ENCODE data around the gene BAZ2A. TPM values are rescaled to one million over a fixed set of nuclear protein-coding genes. Genes with fewer than 3 reads are reported as not detected.

Gene BAZ2A
- total and polyA plus RNA-seq, 8 donors: 90.9 to 113 (median 97.6) TPM

DNA sequence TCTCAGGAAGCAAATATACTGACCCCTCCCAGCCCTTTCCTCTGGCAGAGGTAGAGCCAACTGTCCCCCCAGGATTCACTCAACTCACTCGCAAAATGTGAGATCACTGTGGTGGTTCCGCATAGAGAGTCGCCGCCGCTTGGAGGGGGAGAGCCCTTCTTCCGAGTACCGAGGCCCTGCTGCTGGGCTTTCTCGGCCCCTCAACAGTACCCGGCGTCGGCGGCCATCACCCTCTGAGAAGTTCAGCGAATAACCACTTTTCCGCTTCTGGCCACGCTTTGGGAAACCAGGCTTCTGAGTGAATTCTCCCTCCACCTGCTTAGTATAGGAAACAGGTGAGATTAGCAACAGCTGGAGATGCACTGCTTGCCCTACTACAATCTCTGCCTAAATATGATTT, 31.1 kb downstream of the BAZ2A start:
- Histone ChIP-seq H3K36me3 (peaks cover 7 to 91% of the 10 kb centered on the region in 2 donors), H3K4me1 (peaks cover 10% of the 10 kb centered on the region in 2 donors), H3K9me3 (no peaks in the 10 kb centered on the region), H3K4me3 (no peak overlapping the region), H3K27ac (no peak overlapping the region), H3K27me3 (no peaks in the 10 kb centered on the region)
- intact Hi-C loops (cut with DNase I): no loop called here
- ATAC-seq (no peak), DNase-seq (no peak)
- TF ChIP-seq CTCF (IDR thresholded peaks at IDR 0.05): no peak

DNA sequence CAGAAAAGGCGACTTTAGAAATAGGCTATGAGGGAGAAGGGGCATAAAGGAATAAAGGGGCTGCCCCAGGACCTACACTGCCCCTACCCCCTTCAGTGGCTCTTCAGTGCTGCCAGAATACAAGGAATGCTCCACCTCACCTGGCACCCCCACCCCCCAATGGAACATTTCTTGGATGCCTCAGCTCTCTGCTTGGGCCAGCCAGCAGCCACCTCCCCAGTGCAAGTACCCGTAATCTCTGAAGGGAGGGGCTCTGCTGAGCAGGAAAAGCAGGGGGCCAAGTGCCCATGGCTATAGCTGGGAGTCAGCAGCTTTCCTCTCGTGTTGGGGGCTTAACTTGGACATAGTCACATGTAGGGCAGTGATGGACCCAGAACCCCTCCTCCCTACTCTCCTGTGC, 33.3 kb downstream of the BAZ2A start:
- ATAC-seq: peak; percentile 16
- intact Hi-C loops (cut with DNase I): no loop called here
- no peak for TF ChIP-seq CTCF (IDR thresholded peaks at IDR 0.05)
- no peak overlapping the region for H3K4me3 ChIP-seq
- no peaks in the 10 kb centered on the region for H3K9me3 ChIP-seq
- H3K36me3 ChIP-seq: peaks cover 7 to 68% of the 10 kb centered on the region in 2 donors
- H3K4me1 ChIP-seq: peaks cover 9 to 13% of the 10 kb centered on the region in 2 donors
- DNase-seq: no peak
- peak overlapping the region; percentile 25 to 33 for H3K27ac ChIP-seq
- H3K27me3 ChIP-seq: no peaks in the 10 kb centered on the region

DNA sequence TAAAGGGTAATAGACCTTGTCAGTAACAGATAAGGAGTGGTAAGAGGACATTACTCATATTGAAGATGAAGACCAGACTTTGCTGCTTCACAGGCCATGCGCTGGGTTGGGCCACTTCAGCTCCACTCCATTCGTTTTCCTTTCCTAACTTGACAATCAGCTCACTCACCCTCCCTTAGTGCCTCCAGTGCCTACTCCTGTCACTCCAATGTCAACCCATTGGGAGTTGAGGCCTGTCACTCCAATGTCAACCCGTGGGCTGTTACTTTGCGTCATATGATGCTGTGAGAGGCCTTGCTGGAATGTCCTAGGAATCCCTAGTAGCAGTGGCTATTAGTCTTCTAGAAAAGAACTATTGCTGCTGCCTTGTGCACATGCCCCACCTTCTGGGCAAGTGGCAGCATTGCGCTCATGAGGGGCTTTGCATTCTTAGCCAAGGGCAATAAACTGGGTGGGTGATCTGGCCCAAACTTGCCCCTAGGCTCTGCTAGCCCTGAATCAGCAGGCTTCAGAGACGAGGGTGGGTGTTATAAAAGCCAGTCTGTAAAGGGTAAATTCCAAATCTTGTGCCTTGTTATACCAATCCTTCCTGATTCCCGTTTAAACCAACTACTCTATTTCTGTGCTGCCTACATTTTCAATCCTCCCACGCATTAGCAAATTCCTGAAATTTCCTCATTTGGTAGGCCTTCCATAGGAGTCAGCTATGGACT, 36.1 kb downstream of the BAZ2A start:
- no peaks in the 10 kb centered on the region for H3K27me3 ChIP-seq
- H3K36me3 ChIP-seq: peaks cover 0 to 58% of the 10 kb centered on the region in 2 donors
- peak; percentile 70 to 75 for TF ChIP-seq CTCF (IDR thresholded peaks at IDR 0.05)
- no peaks in the 10 kb centered on the region for H3K9me3 ChIP-seq
- DNase-seq (peak in 3 of 4 donors; percentile 42 to 70 (median 66)), ATAC-seq (peak; percentile 83)
- peak overlapping the region in 1 of 2 donors; percentile 71 for H3K27ac ChIP-seq
- H3K4me3 ChIP-seq: no peak overlapping the region
- intact Hi-C loops (cut with DNase I): no loop called here
- peaks cover 0 to 10% of the 10 kb centered on the region in 2 donors for H3K4me1 ChIP-seq

- DNase-seq: no peak
- Histone ChIP-seq H3K27me3 (no peaks in the 10 kb centered on the region), H3K4me3 (no peak overlapping the region), H3K9me3 (no peaks in the 10 kb centered on the region), H3K4me1 (peaks cover 0 to 10% of the 10 kb centered on the region in 2 donors), H3K27ac (peak overlapping the region in 1 of 2 donors; percentile 9), H3K36me3 (peaks cover 0 to 61% of the 10 kb centered on the region in 2 donors)
- no peak for TF ChIP-seq CTCF (IDR thresholded peaks at IDR 0.05)
- intact Hi-C loops (cut with DNase I): no loop called here
- no peak for ATAC-seq
Observed at GRCh38 chr12:56591961-56592360, 38.2 kb downstream of the BAZ2A start.

DNA sequence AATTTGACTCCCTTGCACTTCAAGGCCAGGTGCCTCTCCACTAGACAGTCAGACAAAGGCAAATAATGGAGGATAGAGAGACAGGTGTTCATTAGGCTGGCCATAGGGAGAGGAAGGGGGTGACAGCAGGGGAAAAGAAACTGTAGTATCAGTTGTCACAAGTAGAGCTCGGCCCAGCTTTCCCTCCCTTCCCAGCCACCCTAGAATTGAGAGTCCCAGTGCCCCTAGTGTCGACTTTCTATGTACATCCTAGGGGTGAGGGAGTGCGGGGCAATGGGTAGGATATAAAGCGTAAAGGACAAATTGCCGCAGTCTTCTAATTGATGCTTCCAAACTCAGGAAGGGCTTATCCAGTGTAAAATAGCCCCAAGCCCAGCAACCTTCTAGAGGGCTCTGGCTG, 39.0 kb downstream of the BAZ2A start:
- Histone ChIP-seq H3K27ac (peak overlapping the region in 1 of 2 donors; percentile 23), H3K9me3 (no peaks in the 10 kb centered on the region), H3K4me1 (peaks cover 0 to 10% of the 10 kb centered on the region in 2 donors), H3K27me3 (no peaks in the 10 kb centered on the region), H3K4me3 (no peak overlapping the region), H3K36me3 (peaks cover 0 to 57% of the 10 kb centered on the region in 2 donors)
- intact Hi-C loops (cut with DNase I): no loop called here
- ATAC-seq: no peak
- DNase-seq: no peak
- TF ChIP-seq CTCF (IDR thresholded peaks at IDR 0.05): no peak

Measured in left lung (tissue), 10 donors.